ENCODE data around the gene TFF1.
A peak's percentile ranks its signal among the peaks of the same experiment; 100 is the strongest.

The TFF1 gene

GRCh38 chr21:42366292-42367010 lies at the start of gene TFF1:
TFF1 (minus strand) TSS chr21:42366535; CDS start chr21:42366495, 40 bp downstream.
- peak; percentile 75 to 94 for DNase-seq

- DNase-seq: no peak
Measured at GRCh38 chr21:42414928-42415769, 48.8 kb upstream of the TFF1 start.

GRCh38 chr21:42414553-42414927 lies 48.2 kb upstream of the TFF1 start:
- DNase-seq: no peak

DNA sequence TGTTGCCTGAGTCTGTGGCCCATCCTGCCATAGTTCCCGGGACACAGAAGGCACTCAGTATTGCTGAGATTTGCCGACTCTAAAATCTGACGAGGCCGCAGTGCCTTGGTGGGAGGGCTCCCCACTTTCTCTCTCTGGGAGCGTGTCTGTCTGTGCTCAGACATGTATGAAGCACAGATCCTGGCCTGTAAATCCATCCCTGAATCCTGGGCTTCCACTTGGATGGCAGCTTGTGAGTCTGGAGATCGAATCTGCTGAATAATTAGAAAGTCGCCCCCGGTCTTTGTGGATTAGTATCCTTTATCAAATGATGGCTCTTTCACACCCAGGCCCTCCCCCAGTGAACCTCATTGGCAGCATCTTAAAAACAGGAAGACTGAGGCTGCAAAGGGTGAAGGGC lies 47.7 kb upstream of the TFF1 start:
- no peak for DNase-seq

DNA sequence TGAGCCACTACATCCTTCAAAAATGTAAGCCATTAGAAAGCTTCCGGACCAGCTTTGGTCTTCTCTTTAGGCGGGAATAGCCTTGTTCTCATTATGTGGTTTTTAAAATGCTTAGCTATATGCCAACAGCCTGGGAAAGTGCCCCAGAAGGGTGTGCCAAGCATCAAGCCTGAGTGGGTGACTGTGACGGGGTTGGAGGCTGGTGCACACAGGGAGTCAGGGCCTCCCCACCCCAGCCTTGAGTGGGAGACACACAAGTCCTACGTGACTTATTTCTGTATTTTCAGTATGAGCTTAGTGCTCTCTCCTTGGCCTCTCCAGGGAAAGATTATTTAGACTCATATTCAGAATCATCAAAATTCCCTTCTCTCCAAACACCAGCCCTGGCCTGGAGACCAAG lies 47.2 kb upstream of the TFF1 start:
- no peak for DNase-seq

DNA sequence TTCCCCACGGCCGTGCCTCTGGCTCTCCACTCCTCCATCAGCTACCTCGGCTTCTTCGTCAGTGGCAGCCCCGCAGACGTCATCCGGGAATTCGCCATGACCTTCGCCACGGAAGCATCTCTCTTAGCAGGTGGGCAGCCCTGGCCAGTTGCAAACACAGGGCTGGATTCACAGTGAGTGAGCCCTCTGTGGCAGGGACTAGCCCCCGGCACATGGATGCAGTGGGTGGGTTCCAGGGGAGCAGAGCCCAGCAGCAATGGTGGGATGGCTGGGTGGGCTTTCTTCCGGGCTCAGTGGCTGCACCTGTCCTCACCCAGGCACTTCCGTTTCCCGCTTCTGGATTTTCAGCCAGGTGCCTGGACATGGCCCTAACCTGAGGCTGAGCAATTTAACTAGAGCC lies 46.8 kb upstream of the TFF1 start:
- no peak for DNase-seq

DNA sequence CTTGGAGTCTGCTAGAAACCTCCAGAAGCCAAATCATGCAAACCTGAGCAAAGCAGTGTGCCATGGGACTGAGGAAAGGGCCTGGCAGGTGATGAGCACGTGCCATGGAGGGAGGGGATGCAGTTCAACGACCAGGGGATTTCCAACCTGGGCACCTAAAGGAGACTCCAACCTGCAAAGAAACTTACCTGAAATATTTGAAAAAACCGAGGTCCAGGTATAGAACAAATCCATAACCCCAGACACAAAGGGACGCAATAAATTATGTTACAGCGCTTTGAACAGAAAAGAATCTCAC lies 46.2 kb upstream of the TFF1 start:
- no peak for DNase-seq

GRCh38 chr21:42411891-42412635 lies 45.7 kb upstream of the TFF1 start:
- DNase-seq: peak in 1 of 2 experiments; percentile 65

DNA sequence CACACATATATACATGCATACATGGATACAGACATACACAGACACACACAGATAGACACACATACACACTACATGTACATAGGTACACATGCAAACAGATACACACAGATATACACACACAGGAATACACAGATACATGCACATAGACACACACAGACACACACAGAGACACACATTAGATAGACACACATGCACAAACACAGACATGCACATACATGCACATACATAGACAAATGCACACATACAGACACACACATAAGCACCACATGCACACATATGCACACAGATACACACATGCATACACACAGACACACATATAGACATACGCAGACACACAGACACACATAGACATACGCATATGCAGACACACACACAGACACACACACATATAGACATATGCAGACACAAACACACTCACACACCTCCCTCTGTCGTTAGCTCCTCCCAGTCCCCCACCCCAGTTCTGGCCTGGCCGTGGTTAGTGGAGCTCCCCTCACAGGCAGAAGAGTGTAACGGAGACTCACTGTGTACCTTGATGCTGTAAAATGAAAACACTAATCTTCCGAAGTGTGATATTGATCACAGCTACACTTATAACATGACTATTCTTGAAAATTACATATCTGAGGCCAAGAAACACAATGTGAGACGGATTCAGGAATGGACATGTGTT lies 45.0 kb upstream of the TFF1 start:
- DNase-seq: peak; percentile 75 to 90

- DNase-seq: no peak
Measured at GRCh38 chr21:42409366-42409765, 43.0 kb upstream of the TFF1 start.

DNA sequence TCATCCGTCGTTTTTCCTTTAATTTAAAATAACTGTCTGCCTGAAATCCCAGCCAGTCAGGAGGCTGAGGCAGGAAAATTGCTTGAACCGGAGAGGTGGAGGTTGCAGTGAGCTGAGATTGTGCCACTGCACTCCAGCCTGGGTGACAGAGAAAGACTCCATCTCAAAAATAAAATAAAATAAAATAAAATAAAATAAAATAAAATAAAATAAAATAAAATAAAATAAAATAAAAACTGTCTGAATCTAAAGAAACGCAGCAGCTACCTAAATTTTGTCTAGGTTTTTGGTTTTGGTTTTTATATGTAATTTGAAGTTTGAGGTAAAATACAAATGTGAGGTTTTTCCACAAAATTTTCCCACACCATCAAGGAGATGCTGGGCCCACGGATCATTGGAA lies 42.4 kb upstream of the TFF1 start:
- peak in 1 of 2 experiments; percentile 50 for DNase-seq

- no peak for DNase-seq
Measured at GRCh38 chr21:42407476-42407875, 41.1 kb upstream of the TFF1 start.

DNA sequence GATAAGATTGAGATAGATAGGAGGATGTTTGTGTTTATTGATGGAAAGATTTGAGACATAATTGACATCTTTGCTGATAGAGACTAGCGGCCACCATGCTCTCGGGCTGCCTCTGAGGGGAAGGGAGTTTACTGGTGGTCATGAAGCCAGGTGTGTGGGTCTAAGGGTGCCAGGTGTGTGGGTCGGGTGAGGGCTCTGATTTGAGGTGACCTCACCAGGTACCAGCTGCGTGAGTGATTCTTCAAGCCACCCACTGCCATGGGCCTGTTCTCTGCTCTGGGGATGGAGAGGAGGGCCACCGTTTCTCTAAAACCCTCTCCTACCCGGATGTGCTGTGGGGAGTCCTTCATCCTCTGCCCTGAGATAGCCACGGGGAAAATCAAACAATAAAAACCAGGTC lies 40.5 kb upstream of the TFF1 start:
- no peak for DNase-seq

DNA sequence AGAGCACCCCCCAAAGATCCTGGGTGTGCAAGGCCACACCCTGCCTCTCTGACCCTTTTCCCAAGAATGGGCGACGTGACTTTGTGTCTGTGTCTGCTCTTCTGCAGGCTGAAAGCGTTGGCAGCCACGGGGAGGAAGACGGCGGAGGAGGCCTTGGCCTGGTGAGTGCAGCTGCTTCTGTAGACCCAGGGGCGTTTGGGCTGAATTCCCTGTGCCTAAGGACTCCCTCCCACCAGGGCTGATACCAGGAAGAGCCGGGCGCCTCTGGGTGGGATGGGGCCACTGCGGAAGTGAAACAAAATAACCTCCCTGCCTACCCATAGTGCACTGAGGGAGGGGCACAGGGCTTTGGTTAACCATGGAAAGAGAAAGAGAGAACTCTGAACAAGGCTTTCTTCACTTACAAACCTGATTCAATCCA lies 39.9 kb upstream of the TFF1 start:
- DNase-seq: peak in 1 of 2 experiments; percentile 35

- DNase-seq: no peak
Measured at GRCh38 chr21:42405064-42406013, 39.0 kb upstream of the TFF1 start.

DNA sequence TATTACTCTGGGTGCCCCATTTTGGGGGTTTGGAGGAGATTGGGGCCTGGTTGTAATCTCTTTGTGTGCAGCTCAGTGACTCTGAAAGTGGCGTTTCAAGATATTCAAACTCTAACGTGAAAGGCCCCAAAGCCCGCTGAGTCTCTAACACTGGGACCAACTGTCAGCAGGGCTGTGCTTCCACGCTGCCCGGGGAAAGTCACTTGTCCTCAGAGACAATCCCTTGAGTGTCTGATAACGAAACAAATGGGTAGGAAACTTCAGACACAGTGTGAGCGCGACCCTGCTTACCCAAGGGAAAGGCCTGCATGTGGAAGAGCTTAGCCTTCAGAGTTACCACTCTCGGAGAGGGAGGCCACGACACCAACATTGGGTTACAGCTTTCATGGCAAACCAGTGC lies 38.2 kb upstream of the TFF1 start:
- no peak for DNase-seq

- no peak for DNase-seq
Measured at GRCh38 chr21:42403611-42404231, 37.4 kb upstream of the TFF1 start, which contains the start of gene UBASH3A. UBASH3A (plus strand) TSS chr21:42403902; CDS start chr21:42403946, 44 bp downstream.

DNA sequence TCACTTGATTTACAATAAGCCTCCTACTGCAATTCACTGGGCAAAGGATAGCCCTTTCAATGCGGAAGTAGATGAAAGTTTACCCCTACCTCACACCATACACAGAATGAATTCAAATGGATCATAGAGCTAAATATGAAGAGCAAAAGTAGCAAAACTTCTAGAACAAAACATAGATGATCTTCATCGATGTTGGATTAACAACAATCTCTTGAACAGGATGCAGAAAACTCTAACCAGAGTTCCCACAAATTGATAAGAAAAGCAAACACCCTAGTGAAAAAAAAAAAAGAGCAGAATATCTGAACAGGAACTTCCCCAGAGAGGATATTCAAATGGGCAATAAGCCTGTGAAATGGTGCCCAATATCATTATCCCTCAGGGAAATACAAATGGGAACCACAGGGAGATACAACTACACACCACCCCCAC lies 35.5 kb upstream of the TFF1 start:
- DNase-seq: no peak

DNA sequence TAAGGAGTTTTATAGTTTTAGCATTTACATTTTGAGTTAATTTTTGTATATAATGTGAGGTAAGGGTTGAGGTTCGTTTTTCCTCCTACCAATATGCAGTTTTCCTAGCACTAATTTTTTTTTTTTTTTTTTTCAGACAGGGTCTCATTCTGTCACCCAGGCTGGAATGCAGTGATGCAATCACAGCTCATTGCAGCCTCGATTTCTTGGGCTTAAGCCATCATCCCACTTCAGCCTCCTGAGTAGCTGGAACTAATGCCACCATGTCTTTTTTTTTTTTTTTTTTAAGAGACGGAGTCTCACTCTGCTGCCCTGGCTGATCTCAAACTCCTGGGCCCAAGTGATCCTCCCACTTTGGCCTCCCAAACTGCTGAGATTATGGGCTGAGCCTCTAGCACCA lies 34.8 kb upstream of the TFF1 start:
- DNase-seq: no peak

- peak; percentile 51 to 86 for DNase-seq
Measured at GRCh38 chr21:42400525-42400924, 34.2 kb upstream of the TFF1 start.

DNA sequence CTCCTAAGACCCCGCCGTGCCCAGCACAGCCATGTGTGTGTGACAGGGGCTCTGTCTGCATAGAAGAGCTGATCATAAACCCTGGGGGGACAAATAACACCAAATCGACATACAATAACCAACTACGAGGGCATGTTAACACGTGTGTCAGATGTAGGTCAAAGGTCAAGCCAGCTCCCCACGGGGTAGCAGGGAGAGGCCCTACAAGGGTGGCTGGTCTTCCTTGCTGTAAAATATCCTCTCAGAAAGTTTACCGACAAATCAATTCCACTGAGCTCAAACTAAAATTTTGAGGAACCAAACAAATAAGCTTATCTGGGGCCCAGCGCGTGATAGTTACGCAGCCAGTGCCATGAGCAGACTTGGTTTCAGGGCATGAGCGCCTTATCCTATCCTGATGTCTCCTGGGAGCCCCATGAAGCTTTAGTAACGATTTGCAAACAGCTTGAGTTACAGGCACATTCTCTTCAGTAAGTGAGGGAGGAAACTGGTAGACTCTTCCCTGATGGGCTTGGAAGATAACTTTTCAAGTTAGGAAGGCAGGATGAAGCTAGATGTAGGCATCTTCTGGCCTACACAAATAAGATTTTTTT lies 32.2 kb upstream of the TFF1 start:
- DNase-seq: peak; percentile 84 to 88
